H1 (cell line): ENCODE results near the gene RUFY2. TPM values are rescaled to one million over a fixed set of nuclear protein-coding genes. Genes with fewer than 3 reads are reported as not detected.

Source experiments
- ASH2L ChIP-seq: fragments of 200-600, 300-600 bp; sonication (generic); IDR thresholded peaks from one replicate; pipeline ENCODE4 v1.7.1; 2017; ENCODE audit warnings: low read length
- BRCA1 ChIP-seq: IDR thresholded peaks from 2 replicates; pipeline ENCODE4 v1.6.1; 2012; ENCODE audit warnings: low read depth, low read length, improper control_type of control experiment
- CBX5 ChIP-seq: fragments of 300-800, 300-1000 bp; sonication (generic); IDR thresholded peaks from 2 replicates; pipeline ENCODE4 v1.7.1; 2016; ENCODE audit warnings: antibody characterized with exemption, low read length, low read depth
- CEBPB ChIP-seq: IDR thresholded peaks from 2 replicates; pipeline ENCODE4 v1.6.1; 2012; ENCODE audit warnings: low read depth, low read length
- CHD1 ChIP-seq: IDR thresholded peaks from 2 replicates; pipeline ENCODE4 v1.6.1; 2012; ENCODE audit warnings: low read depth, low read length, improper control_type of control experiment
- CREB1 ChIP-seq: IDR thresholded peaks from 2 replicates; pipeline ENCODE4 v1.6.1; 2012; ENCODE audit warnings: inconsistent platforms
- CTCF ChIP-seq, 3 experiments: IDR thresholded peaks; 1 replicate in 2 of 3; 2 replicates in 1 of 3; pipeline versions ENCODE4 v1.5.1 to v1.6.1; 2011; ENCODE audit warnings: low read length in 3 of 3, mild to moderate bottlenecking in 3 of 3, inconsistent platforms in 2 of 3, low read depth in 1 of 3, moderate library complexity in 1 of 3; ENCODE audit not compliant: insufficient read depth in 1 of 3; ENCODE audit errors: control extremely low read depth in 1 of 3
- GABPA ChIP-seq: IDR thresholded peaks from 2 replicates; pipeline ENCODE4 v1.6.1; 2011; ENCODE audit warnings: mild to moderate bottlenecking, low read length, moderate library complexity, borderline replicate concordance; ENCODE audit not compliant: insufficient read depth
- HDAC2 ChIP-seq, 2 experiments: fragments of 300-600 bp in 1 of 2; sonication (generic) in 1 of 2; IDR thresholded peaks; 2 replicates each; pipeline ENCODE4 v1.6.1; 2011 to 2012; ENCODE audit warnings: low read depth in 2 of 2, low read length in 2 of 2, mild to moderate bottlenecking in 2 of 2, moderate library complexity in 2 of 2, borderline replicate concordance in 1 of 2, inconsistent platforms in 1 of 2
- KDM4A ChIP-seq: IDR thresholded peaks from one replicate; pipeline ENCODE4 v1.7.1; 2012; ENCODE audit warnings: low read depth, mild to moderate bottlenecking, moderate library complexity, low read length, inconsistent platforms; ENCODE audit not compliant: severe bottlenecking
- MAFK ChIP-seq: IDR thresholded peaks from 2 replicates; pipeline ENCODE4 v1.6.1; 2012; ENCODE audit warnings: low read depth, mild to moderate bottlenecking, improper control_type of control experiment, low read length
- PHF8 ChIP-seq: fragments of 200-600 bp; sonication (generic); conservative IDR thresholded peaks from 2 replicates; pipeline ENCODE4 v1.7.1; 2012; ENCODE audit warnings: low read depth, mild to moderate bottlenecking, inconsistent platforms, low read length, moderate library complexity
- RAD21 ChIP-seq, 2 experiments: IDR thresholded peaks in 1 of 2; conservative IDR thresholded peaks in 1 of 2; 2 replicates each; pipeline ENCODE4 v1.6.1; 2011; ENCODE audit warnings: low read depth in 2 of 2, low read length in 2 of 2, improper control_type of control experiment in 1 of 2, inconsistent platforms in 1 of 2, mild to moderate bottlenecking in 1 of 2, moderate library complexity in 1 of 2
- RBBP5 ChIP-seq: IDR thresholded peaks from 2 replicates; pipeline ENCODE4 v1.7.1; 2012; ENCODE audit warnings: low read depth, mild to moderate bottlenecking, inconsistent platforms, low read length, moderate library complexity, borderline replicate concordance
- SIN3A ChIP-seq, 2 experiments: IDR thresholded peaks in 1 of 2; conservative IDR thresholded peaks in 1 of 2; 2 replicates each; pipeline ENCODE4 v1.6.1; 2011 to 2012; ENCODE audit warnings: low read length in 2 of 2, improper control_type of control experiment in 1 of 2, low read depth in 1 of 2, mild to moderate bottlenecking in 1 of 2
- TAF7 ChIP-seq: optimal IDR thresholded peaks from 2 replicates; pipeline ENCODE3; 2011; ENCODE audit warnings: low read depth, mild to moderate bottlenecking, inconsistent platforms, low read length, moderate library complexity, borderline replicate concordance
- TBP ChIP-seq: IDR thresholded peaks from 2 replicates; pipeline ENCODE4 v1.6.1; 2011; ENCODE audit warnings: low read depth, low read length, improper control_type of control experiment
- USF2 ChIP-seq: IDR thresholded peaks from 2 replicates; pipeline ENCODE4 v1.6.1; 2011; ENCODE audit warnings: low read length, improper control_type of control experiment
- YY1 ChIP-seq: IDR thresholded peaks from 2 replicates; pipeline ENCODE4 v1.6.1; 2011; ENCODE audit warnings: low read depth, mild to moderate bottlenecking, low read length
- polyA plus RNA-seq, 7 experiments: library from polyadenylated mRNA; depleted of rRNA in 3 of 7; stranded (reverse) in 5 of 7; unstranded in 2 of 7; fragments of >200 nt in 5 of 7; fragments of 200-250 nt in 2 of 7; gene quantifications; 1 replicate in 5 of 7; 2 replicates in 1 of 7; 4 replicates in 1 of 7; pipeline versions ENCODE4 v1.2.1 to v1.2.3, GENCODE V29; 2011 to 2013; ENCODE audit warnings: missing spikeins in 2 of 7, mixed read lengths in 2 of 7
- total RNA-seq: library from RNA; stranded (reverse); fragmentation: NEBNext Ultra II Directional; extraction: Animal tissue kit (Norgen Biotek cat#: 25700); gene quantifications from 2 replicates; pipeline ENCODE4 v1.2.1, GENCODE V29; 2021

The RUFY2 gene
- total and polyA plus RNA-seq, 2 of the 8 experiments (the other 6 are each of a cell fraction or from before 2014, with no cell fraction given) = 3.4 to 12.0 TPM

DNA sequence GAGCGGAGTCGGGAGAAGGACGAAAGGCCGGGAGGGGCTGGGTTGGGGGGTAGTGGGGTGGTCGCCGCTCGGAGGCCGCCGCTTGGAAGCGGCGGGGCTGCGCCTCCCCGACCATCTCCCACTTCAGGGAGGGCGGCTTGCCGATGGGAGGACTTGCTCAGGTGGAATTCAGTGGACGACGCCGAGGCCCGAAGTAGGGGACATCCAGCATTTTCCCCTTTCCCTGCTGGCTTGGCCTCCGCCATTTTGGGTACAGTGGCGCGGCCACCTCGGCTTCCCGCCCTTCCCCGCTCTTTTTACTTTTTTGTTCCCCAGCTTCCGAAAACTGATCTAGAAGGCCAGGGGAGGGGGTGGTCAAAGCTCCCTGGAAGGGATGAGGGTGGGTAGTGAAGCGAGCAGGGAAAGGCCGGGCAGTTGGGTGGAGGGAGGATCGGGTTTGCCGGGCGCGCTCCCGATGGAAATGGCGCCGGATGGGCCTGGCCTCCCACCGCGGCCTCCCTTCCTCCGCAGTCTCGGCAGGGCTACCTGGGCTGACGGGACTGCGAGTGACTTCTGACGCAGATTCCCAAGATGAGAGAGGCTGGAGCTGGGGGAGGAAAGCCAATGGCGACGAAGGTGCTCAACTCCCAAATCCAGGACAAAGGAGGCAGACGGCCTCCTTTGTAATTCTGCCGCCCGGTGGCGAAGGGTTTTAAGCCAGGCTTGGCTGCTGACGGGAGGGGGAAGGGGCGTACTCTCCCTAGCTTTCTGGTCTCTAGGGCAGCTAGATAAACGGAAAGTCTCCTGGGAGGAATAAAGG, 74.6 kb downstream of the RUFY2 start, which contains the start of gene PBLD (continued):
- TF ChIP-seq USF2 (no peak), CBX5 (no peak), CEBPB (no peak), RAD21 (IDR thresholded peaks at IDR 0.05 in 1 of 2, conservative IDR thresholded peaks at IDR 0.05 in 1 of 2; ENCODE audit: low read depth in 2 of 2, low read length in 2 of 2) (peak; percentile 35 to 38; a peak in 3 of 4 replicates), HDAC2 (IDR thresholded peaks at IDR 0.05; ENCODE audit: borderline replicate concordance in 1 of 2, low read depth in 2 of 2, low read length in 2 of 2) (0 out of 4 replicates have a peak, but pooled peaks of 1 of the 2 experiments have one; percentile 77), MAFK (no peak; the same call in 1 of the 2 replicates), TBP (peak; percentile 88), BRCA1 (no peak), PHF8 (peak; percentile 69), CREB1 (peak; percentile 51), ASH2L (peak; percentile 70), TAF7 (peak; percentile 87), SIN3A (conservative IDR thresholded peaks at IDR 0.05 in 1 of 2, IDR thresholded peaks at IDR 0.05 in 1 of 2; ENCODE audit: low read depth in 1 of 2, low read length in 2 of 2) (peak in 1 of 2 experiments; percentile 91; a peak in 1 of 4 replicates), CTCF (IDR thresholded peaks at IDR 0.05; ENCODE audit: control extremely low read depth in 1 of 3, insufficient read depth in 1 of 3, low read depth in 1 of 3, low read length in 3 of 3) (peak; percentile 15 to 44 (median 29); a peak in 3 of 4 replicates), YY1 (peak; percentile 96), CHD1 (no peak; the same call in 1 of the 2 replicates), GABPA (no peak), RBBP5 (peak; percentile 73), KDM4A (no peak)
